Heart left ventricle (tissue), 16 donors: ENCODE data around the gene ABCC8. TPM values are rescaled to one million over a fixed set of nuclear protein-coding genes. Genes with fewer than 3 reads are reported as not detected.
A peak's percentile ranks its signal among the peaks of the same experiment; 100 is the strongest.

Experiments used
- ATAC-seq, 4 donors: fragments of 200-7000 bp; cut with Tn5 transposase; one replicate each; pipeline ENCODE4 v1.9.1; 2020 to 2022; ENCODE audit warnings: moderate library complexity in 4 of 4, mild to moderate bottlenecking in 3 of 4, moderate number of reproducible peaks in 1 of 4
- DNase-seq, 5 donors: peaks; one replicate each; pipeline ENCODE4 v3.0.0-alpha.2; 2020
- H3K27ac ChIP-seq, 12 donors: fragments of 200-600 bp; sonication (generic) in 4 of 12; one replicate each; pipeline versions ENCODE4 v1.5.0 to v1.8.0; 2016 to 2022; ENCODE audit warnings: mild to moderate bottlenecking in 2 of 12
- H3K27me3 ChIP-seq, 9 donors: fragments of 200-600 bp; sonication (generic) in 2 of 9; one replicate each; pipeline versions ENCODE4 v1.5.1 to v1.8.0; 2016 to 2022; ENCODE audit warnings: mild to moderate bottlenecking in 3 of 9
- H3K36me3 ChIP-seq, 9 donors: fragments of 200-600 bp; sonication (generic) in 2 of 9; one replicate each; pipeline versions ENCODE4 v1.5.0 to v1.8.0; 2018 to 2022; ENCODE audit warnings: mild to moderate bottlenecking in 2 of 9
- H3K4me1 ChIP-seq, 12 donors: fragments of 200-600 bp; sonication (generic) in 4 of 12; one replicate each; pipeline versions ENCODE4 v1.5.0 to v1.8.0; 2016 to 2022; ENCODE audit warnings: mild to moderate bottlenecking in 3 of 12
- H3K4me3 ChIP-seq, 12 donors: fragments of 200-600 bp; sonication (generic) in 4 of 12; one replicate each; pipeline versions ENCODE4 v1.5.0 to v1.8.0; 2017 to 2022; ENCODE audit warnings: mild to moderate bottlenecking in 9 of 12, moderate library complexity in 4 of 12
- H3K9me3 ChIP-seq, 12 donors: fragments of 200-600 bp; sonication (generic) in 4 of 12; one replicate each; pipeline versions ENCODE4 v1.5.0 to v1.8.0; 2016 to 2022; ENCODE audit warnings: mild to moderate bottlenecking in 1 of 12
- POLR2A ChIP-seq, 2 donors: fragments of 450-650 bp; IDR thresholded peaks; one replicate each; pipeline ENCODE4 v1.6.1; 2017; ENCODE audit warnings: antibody characterized with exemption in 2 of 2, mild to moderate bottlenecking in 2 of 2, moderate library complexity in 2 of 2
- WGBS, 4 donors: extraction: QIAGEN DNeasy Blood & Tissue Kit in 2 of 4; methylation state at CpG; one replicate each; pipeline versions ENCODE4 v1.1.5 to v1.1.7; 2013 to 2018; 5-methylcytosine and 5-hydroxymethylcytosine counted together
- intact Hi-C, 10 donors: fragments of 100-400 bp; cut with DNase I; formaldehyde crosslinking; loops; one replicate each; pipeline versions ENCODE4 v1.11.1 to v1.14.2; 2022
- polyA plus RNA-seq, 2 donors: library from polyadenylated mRNA; stranded (reverse); fragments of 200-250 nt; gene quantifications; one replicate each; pipeline ENCODE4 v1.2.3, GENCODE V29; 2013
- total RNA-seq, 9 donors: library from RNA; depleted of rRNA in 2 of 9; stranded (reverse); fragments of >200 nt in 2 of 9; fragmentation: NEBNext Ultra II Directional in 3 of 9; extraction: Animal tissue kit (Norgen Biotek cat#: 25700) in 3 of 9; gene quantifications; one replicate each; pipeline versions ENCODE4 v1.1.0 to v1.2.4, GENCODE V29; 2016 to 2023
- TF ChIP-seq, protein P1 (sequence below), 12 donors: fragments of 200-600 bp; sonication (generic) in 4 of 12; IDR thresholded peaks; one replicate each; pipeline versions ENCODE4 v1.5.0 to v1.8.0; 2018 to 2022; ENCODE audit warnings: antibody characterized with exemption in 12 of 12, mild to moderate bottlenecking in 5 of 12
- donor health status: ischemic (EF 13 %, LVEDD 7.1; RV severe dilation, severe dysfunction).
- donor health status: healthy with polysubstance abuse.
- donor health status: DM: no; HTN: yes; CAD: no.
- donor health status: DM: no; HTN: no; CAD: no.
- donor health status: ischemic (EF 25% LVEDD 6.9; RV normal size, moderate dysfunction).
- donor health status: ischemic (EF 25% LVEDD 5.7; RV mildly dilated, moderate dysfunction).
- donor health status: healthy.
- donor health status: DM: yes; HTN: yes; CAD: no.
- donor health status: ischemic (EF 35%, LVEDD 5.7; RV mildly dilated, moderate dysfunction).
- donor health status: nonischemic (EF 11% LVEDD 7.7; RV severe dilation, severe dysfunction).
- donor health status: DM: yes; HTN: yes; CAD: no.
- donor health status: PGD.
- donor health status: ischemic (EF 29% LVEDD 5.4; RV normal size, mild dysfunction).
- donor health status: nonischemic (EF 23%, LVEDD 6.1; RV moderate dilation, normal function).

Gene ABCC8
- total and polyA plus RNA-seq, 11 donors, result 0.69 to 9.6 (median 3.6) TPM

DNA sequence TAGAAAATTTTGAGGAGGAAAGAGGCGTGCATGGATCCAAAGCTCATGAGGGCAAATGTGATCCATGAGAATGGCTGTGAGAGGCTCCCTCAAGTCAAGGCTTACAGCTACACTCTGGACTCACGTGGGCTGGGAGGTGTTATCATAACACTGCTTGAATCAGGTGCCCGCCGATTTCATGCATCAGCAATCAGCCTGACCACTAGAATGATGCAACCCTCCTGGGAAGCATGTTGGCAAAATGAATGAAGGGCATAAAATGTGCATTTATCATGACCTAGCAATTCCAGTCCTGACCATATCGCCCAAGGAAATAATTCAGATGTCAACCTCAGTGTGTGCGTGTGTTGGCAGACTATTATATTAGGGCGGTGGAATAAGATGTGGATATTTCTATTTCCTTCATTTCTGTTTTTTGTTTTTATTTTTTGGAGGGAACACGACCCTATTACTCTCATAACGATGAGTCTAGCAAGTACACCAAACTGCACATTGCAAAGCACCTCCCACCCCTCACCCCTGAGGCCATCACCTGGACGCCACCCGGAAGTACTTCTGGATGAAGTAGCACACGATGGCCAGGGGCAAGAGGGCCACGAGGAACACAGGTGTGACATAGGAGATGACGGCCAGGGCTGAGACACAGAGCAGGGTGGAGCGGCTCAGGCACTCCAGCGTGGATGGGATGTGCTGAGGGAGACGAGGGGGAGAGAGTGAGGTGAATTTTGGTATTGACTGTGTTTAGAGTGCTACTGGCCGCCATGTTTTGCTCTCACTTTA lies 72.5 kb downstream of the ABCC8 start:
- intact Hi-C loops, result no loop called here
- Histone ChIP-seq H3K4me3 (no peak overlapping the region), H3K27ac (no peak overlapping the region), H3K4me1 (peaks cover 0 to 27% (median 18%) of the 10 kb centered on the region in 12 donors), H3K27me3 (no peaks in the 10 kb centered on the region), H3K9me3 (no peaks in the 10 kb centered on the region), H3K36me3 (no peaks in the 10 kb centered on the region)
- DNase-seq (peak in 1 of 5 donors; percentile 51), ATAC-seq (no peak)
- TF ChIP-seq, protein P1, sequence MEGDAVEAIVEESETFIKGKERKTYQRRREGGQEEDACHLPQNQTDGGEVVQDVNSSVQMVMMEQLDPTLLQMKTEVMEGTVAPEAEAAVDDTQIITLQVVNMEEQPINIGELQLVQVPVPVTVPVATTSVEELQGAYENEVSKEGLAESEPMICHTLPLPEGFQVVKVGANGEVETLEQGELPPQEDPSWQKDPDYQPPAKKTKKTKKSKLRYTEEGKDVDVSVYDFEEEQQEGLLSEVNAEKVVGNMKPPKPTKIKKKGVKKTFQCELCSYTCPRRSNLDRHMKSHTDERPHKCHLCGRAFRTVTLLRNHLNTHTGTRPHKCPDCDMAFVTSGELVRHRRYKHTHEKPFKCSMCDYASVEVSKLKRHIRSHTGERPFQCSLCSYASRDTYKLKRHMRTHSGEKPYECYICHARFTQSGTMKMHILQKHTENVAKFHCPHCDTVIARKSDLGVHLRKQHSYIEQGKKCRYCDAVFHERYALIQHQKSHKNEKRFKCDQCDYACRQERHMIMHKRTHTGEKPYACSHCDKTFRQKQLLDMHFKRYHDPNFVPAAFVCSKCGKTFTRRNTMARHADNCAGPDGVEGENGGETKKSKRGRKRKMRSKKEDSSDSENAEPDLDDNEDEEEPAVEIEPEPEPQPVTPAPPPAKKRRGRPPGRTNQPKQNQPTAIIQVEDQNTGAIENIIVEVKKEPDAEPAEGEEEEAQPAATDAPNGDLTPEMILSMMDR (IDR thresholded peaks at IDR 0.05), result no peak
- no peak for TF ChIP-seq POLR2A (IDR thresholded peaks at IDR 0.05)
- WGBS, 4 donors, result 86 to 91% (median 89%) methylated on average over 18 of the region's 18 CpGs

DNA sequence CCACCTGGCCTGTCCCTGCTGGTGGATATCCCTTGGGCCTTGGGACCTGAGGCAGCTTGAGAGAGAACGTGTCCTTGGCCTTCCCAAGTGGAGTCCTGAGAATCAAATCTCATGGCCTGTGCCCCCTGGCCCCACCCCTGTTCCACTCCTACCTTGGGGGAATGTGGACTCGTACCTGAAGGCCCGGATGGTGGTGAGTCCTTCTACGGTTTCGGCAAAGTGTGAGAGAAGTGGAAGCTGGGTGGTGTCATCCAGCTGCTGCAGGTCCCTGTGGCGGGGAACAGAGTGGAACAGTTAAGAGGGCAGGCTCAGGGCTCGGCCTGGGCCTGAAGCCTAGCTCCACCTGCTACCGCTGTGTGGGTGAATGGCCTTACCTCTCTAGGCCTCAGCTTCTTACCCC lies 74.2 kb downstream of the ABCC8 start:
- Histone ChIP-seq H3K27ac (no peak overlapping the region), H3K4me3 (no peak overlapping the region), H3K27me3 (no peaks in the 10 kb centered on the region), H3K4me1 (peaks cover 0 to 27% (median 18%) of the 10 kb centered on the region in 12 donors), H3K9me3 (no peaks in the 10 kb centered on the region), H3K36me3 (no peaks in the 10 kb centered on the region)
- TF ChIP-seq, protein P1 (IDR thresholded peaks at IDR 0.05), result no peak
- TF ChIP-seq POLR2A (IDR thresholded peaks at IDR 0.05), result no peak
- intact Hi-C loops, result no loop called here
- WGBS, 4 donors, result 96 to 98% (median 97%) methylated on average over 6 to 8 of the region's 8 CpGs
- peak in 1 of 5 donors; percentile 15 for DNase-seq
- ATAC-seq, result no peak

DNA sequence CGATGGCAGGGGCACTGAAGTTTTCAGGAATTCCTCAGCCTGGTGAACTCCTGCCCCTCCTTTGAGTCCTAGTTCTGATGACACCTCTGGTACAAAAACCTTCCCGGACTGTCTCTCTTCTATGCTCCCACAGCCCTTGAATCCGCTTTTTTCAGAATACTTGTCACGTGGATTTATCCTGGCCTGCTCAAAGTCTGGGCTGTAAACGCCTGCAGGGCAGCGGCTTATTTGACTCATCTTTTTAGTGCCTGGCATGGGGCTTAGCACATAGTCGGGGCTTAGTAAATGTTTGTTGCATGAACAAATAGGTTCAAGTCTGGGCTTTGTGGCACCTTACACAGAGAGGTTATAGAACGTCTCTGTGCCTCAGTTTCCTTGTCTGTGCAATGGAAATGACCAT lies 74.8 kb downstream of the ABCC8 start:
- Histone ChIP-seq H3K4me1 (peaks cover 0 to 23% (median 18%) of the 10 kb centered on the region in 12 donors), H3K27me3 (no peaks in the 10 kb centered on the region), H3K36me3 (no peaks in the 10 kb centered on the region), H3K4me3 (no peak overlapping the region), H3K27ac (no peak overlapping the region), H3K9me3 (no peaks in the 10 kb centered on the region)
- intact Hi-C loops, result no loop called here
- DNase-seq, result no peak
- WGBS, 4 donors, result 90 to 95% (median 91%) methylated on average over 8 of the region's 8 CpGs
- no peak for ATAC-seq
- TF ChIP-seq POLR2A (IDR thresholded peaks at IDR 0.05), result no peak
- TF ChIP-seq, protein P1 (IDR thresholded peaks at IDR 0.05), result no peak

DNA sequence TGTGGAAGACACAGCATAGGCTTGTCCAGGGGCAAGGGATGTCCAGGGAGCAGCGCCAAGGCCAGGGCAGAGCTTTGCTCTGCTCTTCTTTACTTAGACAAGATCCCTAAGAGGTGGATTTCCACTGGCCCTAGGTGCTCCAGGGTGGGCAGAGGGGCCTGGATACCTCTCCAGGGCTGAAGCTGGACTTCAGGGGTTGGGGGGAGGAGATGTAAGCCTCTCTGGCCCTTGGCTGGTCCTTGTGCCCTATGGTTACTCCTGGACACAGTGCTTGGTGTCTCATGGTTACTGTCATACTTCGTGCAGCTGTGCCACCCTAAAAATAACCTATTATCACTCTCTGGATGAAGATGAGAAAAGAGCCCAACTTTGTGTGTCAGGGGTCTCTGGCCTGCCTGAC lies 75.3 kb downstream of the ABCC8 start:
- 60 to 83% (median 74%) methylated on average over 2 of the region's 2 CpGs for WGBS, 4 donors
- Histone ChIP-seq H3K27ac (no peak overlapping the region), H3K36me3 (no peaks in the 10 kb centered on the region), H3K4me1 (peaks cover 0 to 20% (median 14%) of the 10 kb centered on the region in 12 donors), H3K9me3 (no peaks in the 10 kb centered on the region), H3K27me3 (no peaks in the 10 kb centered on the region), H3K4me3 (no peak overlapping the region)
- DNase-seq (no peak), ATAC-seq (no peak)
- intact Hi-C loops, result no loop called here
- no peak for TF ChIP-seq POLR2A (IDR thresholded peaks at IDR 0.05)
- TF ChIP-seq, protein P1 (IDR thresholded peaks at IDR 0.05), result no peak
